ENCODE data around the gene MSI1.

The MSI1 gene

DNA sequence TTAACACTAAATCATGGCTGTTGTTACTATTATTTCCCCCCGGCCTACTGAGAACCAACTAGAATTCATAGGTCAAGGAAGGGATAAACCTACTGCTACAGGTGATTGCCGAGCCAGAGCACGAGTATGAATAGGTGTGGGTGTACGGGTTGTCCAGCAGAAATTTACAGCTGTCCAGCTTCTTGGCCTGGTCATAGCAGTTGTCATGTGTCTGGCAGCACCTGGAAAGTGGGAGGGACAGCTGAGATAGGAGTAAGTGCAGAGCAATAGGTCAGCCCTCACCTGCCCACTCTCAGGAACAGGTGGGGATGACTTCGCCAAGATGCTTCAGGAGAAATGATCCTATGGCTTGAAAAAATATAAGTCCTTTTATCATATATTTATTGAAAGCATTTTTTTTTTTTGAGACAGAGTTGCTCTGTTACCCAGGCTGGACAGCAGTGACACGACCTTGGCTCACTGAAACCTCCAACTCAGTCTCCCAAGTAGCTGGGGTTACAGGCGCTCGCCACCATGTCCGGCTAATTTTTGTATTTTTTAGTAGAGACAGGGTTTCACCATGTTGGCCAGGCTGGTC lies 44.0 kb downstream of the MSI1 start:
- POLR2A ChIA-PET, result no interaction called here
- WGBS (ENCODE audit: insufficient coverage), result 93% methylated on average over 2 of the region's 9 CpGs
- peaks cover 0 to 5% (median 4%) of the 10 kb centered on the region in 4 experiments for H3K4me1 ChIP-seq (ENCODE audit: control extremely low read depth in 1 of 4, control insufficient read depth in 4 of 4, insufficient read depth in 4 of 4, low read length in 3 of 4)

DNA sequence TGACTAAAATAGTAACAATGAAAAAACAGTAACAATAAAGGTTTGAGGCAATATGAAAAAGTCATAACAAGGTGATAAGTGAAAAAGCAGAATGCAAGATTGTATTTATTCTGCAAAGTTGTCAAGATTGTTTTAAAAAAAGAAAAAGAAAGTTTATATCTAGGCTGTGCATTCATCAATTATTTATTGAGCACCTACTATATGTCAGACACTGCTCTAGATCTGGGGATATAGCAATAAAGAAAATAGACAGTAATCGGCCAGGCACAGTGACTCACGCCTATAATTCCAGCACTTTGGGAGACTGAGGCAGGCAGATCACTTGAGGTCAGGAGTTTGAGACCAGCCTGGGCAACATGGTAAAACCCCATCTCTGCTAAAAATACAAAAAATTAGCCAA lies 45.2 kb downstream of the MSI1 start:
- no CpG with 5 or more reads among the region's 2 CpGs for WGBS (ENCODE audit: insufficient coverage)
- peaks cover 0 to 4% (median 0%) of the 10 kb centered on the region in 5 experiments for H3K27me3 ChIP-seq (replicated peaks in 2 of 5; ENCODE audit: control insufficient read depth in 4 of 5, insufficient read depth in 5 of 5, low read length in 4 of 5)
- POLR2A ChIA-PET, result no interaction called here
- no peak overlapping the region for H3K27ac ChIP-seq (ENCODE audit: insufficient read depth in 1 of 2, low read depth in 1 of 2, low read length in 2 of 2, poor library complexity in 1 of 2, severe bottlenecking in 2 of 2)
- H3K9me3 ChIP-seq (ENCODE audit: control extremely low read depth in 1 of 5, control insufficient read depth in 4 of 5, insufficient read depth in 2 of 5, low read depth in 1 of 5, low read length in 4 of 5), result no peaks in the 10 kb centered on the region
- no peaks in the 10 kb centered on the region for H3K36me3 ChIP-seq (ENCODE audit: control insufficient read depth in 4 of 4, insufficient read depth in 4 of 4, low read length in 3 of 4)
- no peak for DNase-seq
- peaks cover 0 to 5% (median 4%) of the 10 kb centered on the region in 4 experiments for H3K4me1 ChIP-seq (ENCODE audit: control extremely low read depth in 1 of 4, control insufficient read depth in 4 of 4, insufficient read depth in 4 of 4, low read length in 3 of 4)
- H3K4me3 ChIP-seq (ENCODE audit: control insufficient read depth in 1 of 7, extremely low read depth in 1 of 7, insufficient read depth in 4 of 7, low read depth in 2 of 7, low read length in 6 of 7), result no peak overlapping the region
- CTCF ChIA-PET, result interaction anchor here (0.9 to 1.6 kb wide), 5 partner anchors 10 to 112 kb away, joined by 3 to 6 read pairs (median 5); partner anchors contain the start of gene SIRT4

More for the DNA sequence above, 44.0 kb downstream of the MSI1 start:
- Histone ChIP-seq H3K36me3 (ENCODE audit: control insufficient read depth in 4 of 4, insufficient read depth in 4 of 4, low read length in 3 of 4) (no peaks in the 10 kb centered on the region), H3K9me3 (ENCODE audit: control extremely low read depth in 1 of 5, control insufficient read depth in 4 of 5, insufficient read depth in 2 of 5, low read depth in 1 of 5, low read length in 4 of 5) (no peaks in the 10 kb centered on the region), H3K27me3 (replicated peaks in 2 of 5; ENCODE audit: control insufficient read depth in 4 of 5, insufficient read depth in 5 of 5, low read length in 4 of 5) (peaks cover 0 to 4% (median 0%) of the 10 kb centered on the region in 5 experiments), H3K27ac (ENCODE audit: insufficient read depth in 1 of 2, low read depth in 1 of 2, low read length in 2 of 2, poor library complexity in 1 of 2, severe bottlenecking in 2 of 2) (no peak overlapping the region), H3K4me3 (ENCODE audit: control insufficient read depth in 1 of 7, extremely low read depth in 1 of 7, insufficient read depth in 4 of 7, low read depth in 2 of 7, low read length in 6 of 7) (no peak overlapping the region)
- no peak for DNase-seq
- CTCF ChIA-PET, result interaction anchor here (0.8 to 2.9 kb wide), 5 partner anchors 8 to 98 kb away, joined by 3 to 10 read pairs (median 5); no protein-coding TSS in a partner anchor

DNA sequence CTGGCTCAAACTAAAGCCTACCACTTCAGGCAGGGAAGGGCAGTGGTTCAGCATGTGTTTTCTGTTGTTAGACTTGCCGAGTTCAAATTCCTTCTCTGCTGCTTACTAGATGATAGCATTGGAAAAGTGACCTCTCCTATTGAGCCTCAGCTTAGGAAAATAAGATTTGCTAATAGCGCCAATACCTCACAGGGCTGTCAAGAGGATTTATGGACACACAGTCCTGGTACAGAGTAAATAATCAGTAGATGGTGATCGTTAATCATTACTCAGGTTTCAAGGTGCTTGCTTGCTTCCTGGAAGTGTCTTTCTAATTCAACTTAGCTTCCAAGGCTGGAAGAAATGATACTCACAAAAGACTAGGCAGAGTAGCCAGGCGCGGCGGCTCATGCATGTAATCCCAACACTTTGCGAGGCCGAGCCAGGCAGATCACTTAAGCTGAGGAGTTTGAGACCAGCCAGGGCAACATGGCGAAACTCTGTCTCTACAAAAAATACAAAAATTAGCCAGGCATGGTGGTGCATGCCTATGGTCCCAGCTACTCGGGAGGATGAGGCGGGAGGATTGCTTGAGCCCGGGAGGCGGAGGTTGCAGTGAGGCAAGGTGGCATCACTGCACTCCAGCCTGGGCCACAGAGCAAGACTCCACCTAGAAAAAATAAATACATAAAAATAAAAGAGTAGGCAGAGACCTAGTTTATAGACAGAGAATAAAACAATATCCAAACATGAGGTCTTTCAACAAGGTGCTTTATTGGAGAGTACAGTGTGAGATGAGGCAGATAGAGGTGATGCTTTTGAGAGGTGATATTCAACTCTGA lies 47.4 kb downstream of the MSI1 start:
- no peaks in the 10 kb centered on the region for H3K27me3 ChIP-seq (replicated peaks in 2 of 5; ENCODE audit: control insufficient read depth in 4 of 5, insufficient read depth in 5 of 5, low read length in 4 of 5)
- 95% methylated on average over 9 of the region's 13 CpGs for WGBS (ENCODE audit: insufficient coverage)
- H3K36me3 ChIP-seq (ENCODE audit: control insufficient read depth in 4 of 4, insufficient read depth in 4 of 4, low read length in 3 of 4), result no peaks in the 10 kb centered on the region
- DNase-seq, result no peak
- ChIA-PET POLR2A (no interaction called here), CTCF (interaction anchor here (1.0 to 1.7 kb wide), 2 partner anchors 9 to 14 kb away, joined by 3 to 7 read pairs; no protein-coding TSS in a partner anchor)
- H3K27ac ChIP-seq (ENCODE audit: insufficient read depth in 1 of 2, low read depth in 1 of 2, low read length in 2 of 2, poor library complexity in 1 of 2, severe bottlenecking in 2 of 2), result no peak overlapping the region
- H3K4me1 ChIP-seq (ENCODE audit: control extremely low read depth in 1 of 4, control insufficient read depth in 4 of 4, insufficient read depth in 4 of 4, low read length in 3 of 4), result peaks cover 5 to 17% (median 13%) of the 10 kb centered on the region in 4 experiments
- no peak overlapping the region for H3K4me3 ChIP-seq (ENCODE audit: control insufficient read depth in 1 of 7, extremely low read depth in 1 of 7, insufficient read depth in 4 of 7, low read depth in 2 of 7, low read length in 6 of 7)
- H3K9me3 ChIP-seq (ENCODE audit: control extremely low read depth in 1 of 5, control insufficient read depth in 4 of 5, insufficient read depth in 2 of 5, low read depth in 1 of 5, low read length in 4 of 5), result no peaks in the 10 kb centered on the region

DNA sequence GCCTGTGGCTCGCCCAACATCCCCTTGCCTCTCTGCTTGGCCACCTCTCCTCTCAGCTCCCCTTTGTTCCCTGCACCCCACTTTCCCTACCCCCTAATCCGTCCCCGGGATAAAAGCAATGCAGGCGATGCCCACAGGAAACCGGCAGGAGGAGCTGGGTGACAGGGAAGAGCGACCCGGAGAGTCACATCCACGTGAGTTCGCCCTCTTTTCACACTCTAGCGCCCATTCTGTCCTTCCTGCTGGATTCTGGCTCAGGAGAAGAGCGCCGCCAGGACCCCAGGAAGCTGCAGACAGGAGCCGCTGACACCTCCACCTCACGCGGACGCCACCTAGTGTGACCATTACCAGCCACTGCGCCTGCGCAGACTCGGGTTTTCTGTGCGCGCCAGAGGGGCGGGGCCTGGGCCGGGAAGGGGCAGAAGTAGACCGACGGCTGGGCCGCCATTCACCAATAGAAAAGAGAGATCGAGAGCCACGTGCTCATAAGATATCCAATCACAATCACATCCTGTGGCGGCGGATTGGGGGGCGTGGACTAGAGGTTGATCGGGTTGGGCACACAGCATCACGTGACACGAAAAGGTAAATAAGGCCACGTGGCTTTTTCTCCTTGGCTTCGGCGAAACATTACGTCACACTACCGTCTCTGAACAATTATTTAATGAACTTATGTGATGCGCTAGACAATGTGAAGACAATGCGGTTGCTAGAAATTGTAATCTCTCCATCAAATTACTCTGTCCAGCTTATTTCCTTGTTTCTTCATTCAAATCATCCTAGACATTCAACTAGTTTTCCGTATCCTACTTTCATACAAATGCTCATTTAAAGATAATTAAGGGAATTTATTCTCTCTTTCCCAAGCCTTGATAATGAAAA lies 51.5 kb downstream of the MSI1 start:
- Histone ChIP-seq H3K4me3 (ENCODE audit: control insufficient read depth in 1 of 7, extremely low read depth in 1 of 7, insufficient read depth in 4 of 7, low read depth in 2 of 7, low read length in 6 of 7) (peak overlapping the region; percentile 62 to 96 (median 79)), H3K9me3 (ENCODE audit: control extremely low read depth in 1 of 5, control insufficient read depth in 4 of 5, insufficient read depth in 2 of 5, low read depth in 1 of 5, low read length in 4 of 5) (no peaks in the 10 kb centered on the region), H3K27me3 (replicated peaks in 2 of 5; ENCODE audit: control insufficient read depth in 4 of 5, insufficient read depth in 5 of 5, low read length in 4 of 5) (no peaks in the 10 kb centered on the region), H3K4me1 (ENCODE audit: control extremely low read depth in 1 of 4, control insufficient read depth in 4 of 4, insufficient read depth in 4 of 4, low read length in 3 of 4) (peaks cover 5 to 15% (median 10%) of the 10 kb centered on the region in 4 experiments), H3K27ac (ENCODE audit: insufficient read depth in 1 of 2, low read depth in 1 of 2, low read length in 2 of 2, poor library complexity in 1 of 2, severe bottlenecking in 2 of 2) (peak overlapping the region; percentile 67 to 92), H3K36me3 (ENCODE audit: control insufficient read depth in 4 of 4, insufficient read depth in 4 of 4, low read length in 3 of 4) (no peaks in the 10 kb centered on the region)
- POLR2A ChIA-PET, result interaction anchor here (2.5 to 3.0 kb wide), 2 partner anchors 15 to 25 kb away, joined by 8 to 31 read pairs; partner anchors contain the start of genes RNU4-1, RNU4-2 and SIRT4
- peak; percentile 99 to 100 (median 100) for DNase-seq
- WGBS (ENCODE audit: insufficient coverage), result 0% methylated on average over 18 of the region's 42 CpGs
- CTCF ChIA-PET, result interaction anchor here (0.9 to 6.1 kb wide), 5 partner anchors 9 to 89 kb away, joined by 3 to 46 read pairs (median 10); partner anchors contain the start of genes PLA2G1B and SIRT4

DNA sequence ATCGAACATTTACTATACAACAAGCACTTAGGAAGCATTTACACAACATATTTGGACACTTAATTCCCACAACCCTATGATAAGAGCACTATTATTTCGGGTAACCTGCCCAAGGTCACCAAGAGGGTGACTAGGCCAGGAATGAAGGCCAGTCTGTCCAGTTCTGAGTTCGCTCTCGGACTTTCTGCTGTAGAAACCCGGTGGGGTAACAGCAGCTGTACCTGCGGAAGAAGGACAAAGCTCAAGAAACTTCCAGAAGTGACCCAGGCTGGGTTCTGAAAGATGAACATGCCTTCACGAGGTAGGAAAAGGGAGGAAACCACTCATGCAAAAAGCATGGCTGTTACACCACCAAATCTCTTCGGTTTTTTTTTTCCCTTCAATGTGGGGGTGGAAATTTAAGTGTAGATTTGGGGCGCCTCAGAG lies 52.2 kb downstream of the MSI1 start:
- Histone ChIP-seq H3K36me3 (ENCODE audit: control insufficient read depth in 4 of 4, insufficient read depth in 4 of 4, low read length in 3 of 4) (no peaks in the 10 kb centered on the region), H3K4me1 (ENCODE audit: control extremely low read depth in 1 of 4, control insufficient read depth in 4 of 4, insufficient read depth in 4 of 4, low read length in 3 of 4) (peaks cover 5 to 15% (median 10%) of the 10 kb centered on the region in 4 experiments), H3K4me3 (ENCODE audit: control insufficient read depth in 1 of 7, extremely low read depth in 1 of 7, insufficient read depth in 4 of 7, low read depth in 2 of 7, low read length in 6 of 7) (peak overlapping the region; percentile 62 to 96 (median 79)), H3K27me3 (replicated peaks in 2 of 5; ENCODE audit: control insufficient read depth in 4 of 5, insufficient read depth in 5 of 5, low read length in 4 of 5) (no peaks in the 10 kb centered on the region), H3K9me3 (ENCODE audit: control extremely low read depth in 1 of 5, control insufficient read depth in 4 of 5, insufficient read depth in 2 of 5, low read depth in 1 of 5, low read length in 4 of 5) (no peaks in the 10 kb centered on the region), H3K27ac (ENCODE audit: insufficient read depth in 1 of 2, low read depth in 1 of 2, low read length in 2 of 2, poor library complexity in 1 of 2, severe bottlenecking in 2 of 2) (peak overlapping the region; percentile 67 to 92)
- peak in 2 of 3 donors; percentile 66 to 70 for DNase-seq
- WGBS (ENCODE audit: insufficient coverage), result 64% methylated on average over 7 of the region's 9 CpGs
- ChIA-PET CTCF (interaction anchor here (0.9 to 6.1 kb wide), 5 partner anchors 10 to 88 kb away, joined by 3 to 46 read pairs (median 10); partner anchors contain the start of genes PLA2G1B and SIRT4), POLR2A (interaction anchor here (2.5 to 3.0 kb wide), 2 partner anchors 15 to 25 kb away, joined by 8 to 31 read pairs; partner anchors contain the start of genes RNU4-1, RNU4-2 and SIRT4)

DNA sequence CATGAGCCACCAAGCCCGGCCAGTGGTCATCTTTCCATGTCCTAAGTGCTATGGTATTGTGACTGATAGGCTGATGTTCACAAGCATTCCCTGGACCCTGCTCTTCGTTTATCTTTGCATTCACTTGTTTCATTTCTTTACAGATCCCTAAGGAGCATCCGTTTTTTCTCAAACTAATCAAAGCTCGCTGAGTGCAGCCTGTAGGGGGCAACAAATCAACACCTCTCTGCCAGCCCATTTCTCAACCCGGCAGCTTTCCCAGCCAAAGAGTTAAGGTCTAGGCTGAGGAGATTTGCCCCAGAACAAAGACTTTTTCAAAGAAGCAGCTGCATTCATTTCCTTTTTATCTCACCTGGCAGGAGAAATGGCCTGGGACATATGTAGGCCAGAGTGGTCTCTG lies 54.7 kb downstream of the MSI1 start:
- ChIA-PET POLR2A (no interaction called here), CTCF (interaction anchor here (1.1 to 6.1 kb wide), 3 partner anchors 10 to 26 kb away, joined by 3 to 46 read pairs (median 3); partner anchors contain the start of gene SIRT4)
- WGBS (ENCODE audit: insufficient coverage), result 95% methylated on average over 3 of the region's 5 CpGs
- Histone ChIP-seq H3K36me3 (ENCODE audit: control insufficient read depth in 4 of 4, insufficient read depth in 4 of 4, low read length in 3 of 4) (no peaks in the 10 kb centered on the region), H3K9me3 (ENCODE audit: control extremely low read depth in 1 of 5, control insufficient read depth in 4 of 5, insufficient read depth in 2 of 5, low read depth in 1 of 5, low read length in 4 of 5) (no peaks in the 10 kb centered on the region), H3K4me1 (ENCODE audit: control extremely low read depth in 1 of 4, control insufficient read depth in 4 of 4, insufficient read depth in 4 of 4, low read length in 3 of 4) (peaks cover 5 to 15% (median 10%) of the 10 kb centered on the region in 4 experiments), H3K27me3 (replicated peaks in 2 of 5; ENCODE audit: control insufficient read depth in 4 of 5, insufficient read depth in 5 of 5, low read length in 4 of 5) (no peaks in the 10 kb centered on the region), H3K27ac (ENCODE audit: insufficient read depth in 1 of 2, low read depth in 1 of 2, low read length in 2 of 2, poor library complexity in 1 of 2, severe bottlenecking in 2 of 2) (no peak overlapping the region), H3K4me3 (ENCODE audit: control insufficient read depth in 1 of 7, extremely low read depth in 1 of 7, insufficient read depth in 4 of 7, low read depth in 2 of 7, low read length in 6 of 7) (no peak overlapping the region)
- no peak for DNase-seq
